Stimulated activated CD4-positive, alpha-beta T cell treated with anti-CD3 and anti-CD28 coated beads, Interleukin-4, amount 100 ng/mL, for 48 hours (primary cell): ENCODE data around the gene SPOCK3.

ENCODE experiments used
- DNase-seq, 2 donors: peaks; one replicate each; pipeline ENCODE4 v3.0.0-alpha.2; 2020; ENCODE audit warnings: low read depth in 2 of 2

Gene SPOCK3

GRCh38 chr4:167176723-167177367, 57.4 kb downstream of the SPOCK3 start:
- DNase-seq = no peak

DNA sequence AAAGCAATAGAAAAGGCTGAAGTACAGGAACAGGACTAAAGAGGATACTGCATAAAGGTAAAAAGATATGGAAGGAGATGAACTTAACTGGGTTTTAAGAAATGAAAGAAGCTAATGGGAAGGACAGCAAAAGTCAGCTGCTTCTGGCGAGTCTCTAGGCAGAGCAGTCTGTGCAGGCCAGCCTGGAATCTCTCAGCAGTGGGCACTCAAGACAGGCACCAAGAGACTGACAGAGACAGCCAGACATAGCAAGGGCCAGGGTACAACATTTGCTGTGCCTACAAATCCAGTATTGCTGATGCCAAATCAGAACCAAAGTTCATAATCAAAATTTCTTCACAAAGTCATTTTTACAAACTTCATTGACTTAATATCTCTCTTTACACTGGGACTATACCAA, 62.4 kb downstream of the SPOCK3 start:
- no peak for DNase-seq

GRCh38 chr4:167168611-167169010, 65.7 kb downstream of the SPOCK3 start:
- DNase-seq = no peak

- DNase-seq = no peak
Observed at GRCh38 chr4:167150587-167150986, 83.7 kb downstream of the SPOCK3 start.

DNA sequence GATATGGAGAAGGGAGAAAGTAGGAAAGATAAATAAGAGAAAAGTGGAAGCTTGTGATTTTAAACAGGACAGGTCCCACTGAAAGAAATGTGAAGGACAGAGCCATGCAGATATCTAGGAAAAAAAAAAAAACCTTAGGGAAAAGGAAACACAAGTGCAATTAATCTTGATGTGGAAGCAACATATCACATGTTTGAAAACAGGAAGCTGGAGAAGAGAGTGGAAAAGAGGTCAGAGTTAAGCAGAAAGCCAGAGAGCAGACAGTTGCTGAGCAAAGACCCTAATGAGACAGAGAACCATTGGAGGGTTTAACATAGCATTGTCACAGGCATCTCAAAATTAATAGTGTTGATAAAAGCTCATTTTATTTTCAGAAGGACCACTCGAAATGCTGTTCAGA, 89.7 kb downstream of the SPOCK3 start:
- DNase-seq = no peak

- no peak for DNase-seq
Observed at GRCh38 chr4:167143018-167143417, 91.3 kb downstream of the SPOCK3 start.

DNA sequence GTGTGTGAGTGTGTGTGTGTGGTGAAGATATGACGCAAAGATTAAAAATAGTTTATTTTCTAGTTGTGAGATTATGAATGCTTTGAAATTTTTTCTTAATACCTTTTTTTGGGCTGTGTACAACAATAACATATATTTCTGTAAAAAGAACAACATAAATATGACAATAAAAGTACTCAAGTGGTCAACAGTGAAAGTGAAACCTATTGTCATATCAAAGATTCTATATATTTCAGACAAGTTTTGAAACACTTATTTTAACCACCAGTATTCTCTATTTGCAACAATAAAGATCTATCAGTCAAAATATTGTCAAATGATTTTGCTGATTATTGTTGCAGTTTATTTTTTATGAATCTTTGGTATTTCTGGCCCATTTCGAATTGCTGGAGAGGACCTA, 98.0 kb downstream of the SPOCK3 start:
- no peak for DNase-seq

DNA sequence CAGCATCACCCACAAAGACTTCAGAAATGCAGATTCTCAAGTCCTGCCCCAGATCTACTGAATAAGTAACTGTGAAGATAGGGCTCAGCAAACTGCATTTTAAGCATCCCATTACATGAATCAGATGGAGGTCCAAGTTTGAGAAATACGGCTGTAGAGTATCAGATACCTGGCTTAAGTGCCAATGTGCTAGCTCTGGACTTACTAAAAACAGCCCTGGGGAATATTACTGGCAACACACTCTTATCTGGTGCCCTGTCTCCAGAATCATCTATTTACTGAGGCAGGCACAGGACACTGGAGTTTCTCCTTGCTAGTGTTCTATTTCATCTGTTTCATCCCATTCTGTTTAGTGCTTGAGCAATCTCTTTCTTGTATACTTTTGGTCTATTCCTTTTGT, 105.1 kb downstream of the SPOCK3 start:
- no peak for DNase-seq

- DNase-seq = no peak
Observed at GRCh38 chr4:167119392-167119791, 114.9 kb downstream of the SPOCK3 start.

- no peak for DNase-seq
Observed at GRCh38 chr4:167117273-167117672, 117.0 kb downstream of the SPOCK3 start.

DNA sequence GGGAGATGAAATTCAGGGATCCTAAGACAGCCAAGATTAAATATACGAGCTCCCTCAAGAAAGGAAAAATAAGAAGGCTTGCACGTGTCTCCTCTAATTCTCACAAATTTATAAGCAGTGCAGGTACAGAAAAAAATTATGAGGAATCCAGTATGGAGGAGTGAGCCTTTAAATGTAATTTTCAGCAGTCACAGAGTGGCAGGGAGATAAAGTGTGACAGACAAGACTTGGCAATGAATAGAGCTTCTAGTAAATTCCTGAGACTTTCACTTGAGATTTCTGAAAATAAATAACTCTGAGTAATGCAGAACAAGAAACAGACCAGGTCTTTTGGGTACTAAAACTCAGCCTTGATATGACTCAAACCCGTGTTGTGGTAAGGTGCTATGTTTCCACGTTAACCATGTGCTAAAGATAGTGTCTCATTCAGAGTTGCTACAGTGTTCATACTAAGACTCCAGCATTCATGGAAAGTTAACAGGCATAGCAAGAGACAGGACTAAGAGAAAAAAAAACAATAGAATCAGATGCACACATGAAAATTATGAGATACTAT, 119.8 kb downstream of the SPOCK3 start:
- DNase-seq = no peak

- DNase-seq = no peak
Observed at GRCh38 chr4:167111622-167112021, 122.7 kb downstream of the SPOCK3 start.

DNA sequence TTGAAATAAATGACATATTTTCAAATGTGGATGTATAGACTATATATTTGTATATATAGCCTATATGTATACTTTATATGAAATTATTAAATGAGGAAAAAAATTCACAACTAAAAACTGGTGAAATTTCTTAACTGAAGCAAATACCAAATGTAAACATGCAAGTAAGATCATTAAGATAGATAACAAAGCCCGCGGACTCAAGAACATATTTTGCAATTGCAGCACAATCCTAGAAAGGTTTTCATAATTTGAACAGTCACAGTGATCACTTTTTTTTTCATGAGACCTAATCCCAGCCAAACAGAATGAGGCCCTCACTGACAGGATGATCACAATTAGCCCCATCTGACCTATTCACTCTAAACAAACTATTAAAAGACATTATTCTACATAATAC, 123.2 kb downstream of the SPOCK3 start:
- DNase-seq = no peak

DNA sequence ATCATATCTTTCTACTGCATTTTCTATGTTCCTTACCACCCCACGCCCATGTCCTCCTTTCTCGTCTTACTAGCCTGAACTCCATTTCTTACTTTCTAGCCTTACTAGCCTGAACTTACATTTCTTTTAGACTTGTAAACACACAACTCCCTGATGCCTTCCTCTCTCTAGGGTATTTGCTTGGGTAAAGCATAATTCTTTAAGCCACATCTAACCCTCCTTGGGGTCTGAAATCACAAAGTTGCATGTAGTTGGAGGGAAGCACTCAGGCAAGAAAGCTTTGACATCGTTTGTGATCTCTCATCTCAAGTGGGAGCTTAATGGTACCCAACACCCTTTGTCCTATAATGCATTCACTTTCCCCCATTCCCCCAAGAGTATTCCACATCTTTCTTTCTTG, 124.4 kb downstream of the SPOCK3 start:
- DNase-seq = no peak

DNA sequence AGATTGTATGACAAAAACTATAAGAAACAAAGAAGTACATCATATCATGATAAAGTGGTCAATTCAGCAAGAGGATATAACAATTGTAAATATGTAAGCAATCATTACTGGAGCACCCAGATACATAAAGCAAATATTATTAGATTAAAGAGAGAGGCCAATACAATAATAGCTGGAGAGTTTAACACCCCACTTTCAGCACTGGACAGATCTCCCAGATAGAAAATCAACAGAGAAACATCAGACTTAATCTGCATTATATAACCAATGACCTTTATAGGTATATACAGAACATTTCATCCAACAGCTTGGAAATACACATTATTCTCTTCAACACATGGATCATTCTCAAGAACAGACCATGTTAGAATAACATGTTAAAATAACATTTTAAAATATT, 128.4 kb downstream of the SPOCK3 start:
- no peak for DNase-seq

GRCh38 chr4:167102475-167102874, 131.8 kb downstream of the SPOCK3 start:
- no peak for DNase-seq

GRCh38 chr4:167101035-167101434, 133.3 kb downstream of the SPOCK3 start:
- no peak for DNase-seq

DNA sequence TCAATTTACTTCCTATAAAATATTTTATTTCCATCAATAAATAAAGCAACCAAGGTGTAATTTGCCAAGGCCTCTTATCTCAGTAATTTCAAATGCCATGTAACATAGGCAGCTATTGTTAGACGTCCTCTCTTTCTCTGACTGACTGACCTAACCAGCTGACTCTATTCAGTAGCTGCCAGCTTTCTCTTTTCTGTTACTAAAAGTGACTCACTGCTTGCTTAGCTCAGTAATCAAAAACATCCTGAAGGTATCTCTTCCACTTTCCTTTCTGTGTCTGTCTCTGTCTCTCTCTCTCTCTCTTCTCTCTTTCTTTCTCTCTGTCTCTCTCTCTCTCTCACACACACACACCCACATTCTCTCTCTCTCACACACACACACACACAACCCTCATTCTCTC, 134.2 kb downstream of the SPOCK3 start:
- no peak for DNase-seq

DNA sequence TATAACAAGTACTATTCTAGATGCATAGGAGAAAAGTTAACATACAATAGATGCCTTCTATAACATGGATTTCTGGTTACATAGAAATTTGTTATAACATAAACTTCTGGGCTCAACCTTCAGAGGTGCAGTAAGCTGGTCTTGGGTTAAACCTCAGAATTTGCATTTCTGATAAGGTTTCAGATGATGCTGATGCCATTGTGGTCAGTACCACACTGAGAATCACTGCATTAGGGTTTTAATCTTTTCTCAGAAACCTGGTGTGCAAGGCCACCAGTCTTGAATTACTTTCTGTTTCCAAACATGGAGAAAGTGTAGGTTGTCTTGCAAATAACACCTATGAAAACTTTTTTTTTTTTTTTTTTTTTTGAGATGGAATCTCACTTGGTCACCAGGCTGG, 146.2 kb downstream of the SPOCK3 start:
- no peak for DNase-seq

GRCh38 chr4:167084321-167084720, 150.0 kb downstream of the SPOCK3 start:
- DNase-seq = no peak

- no peak for DNase-seq
Observed at GRCh38 chr4:167079762-167080161, 154.5 kb downstream of the SPOCK3 start.

DNA sequence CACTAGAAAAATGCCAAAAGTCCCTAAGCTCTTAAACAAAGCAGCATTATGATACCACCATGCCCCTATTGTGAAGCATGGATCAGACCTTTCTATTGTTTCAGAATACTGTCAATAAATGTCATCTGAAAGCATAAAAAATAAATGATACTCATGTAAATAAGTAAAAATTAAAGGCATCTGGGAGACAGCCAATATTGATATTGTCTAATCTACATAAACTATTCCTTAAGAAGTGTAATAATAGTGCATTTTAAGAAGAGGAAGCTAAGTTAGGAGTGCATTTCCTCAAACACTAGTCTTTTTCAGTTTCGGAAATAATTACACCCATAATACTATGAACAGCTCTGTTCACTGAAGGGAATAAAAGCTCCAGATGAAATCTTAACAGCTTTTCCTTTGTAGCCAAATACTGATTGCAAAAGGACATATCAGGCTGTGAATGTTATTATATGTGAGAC, 181.6 kb downstream of the SPOCK3 start:
- DNase-seq = no peak

- no peak for DNase-seq
Observed at GRCh38 chr4:167049257-167049656, 185.0 kb downstream of the SPOCK3 start.

GRCh38 chr4:167041524-167041923, 192.8 kb downstream of the SPOCK3 start:
- DNase-seq = no peak
